GM10266 (cell line): ENCODE results near the gene FOXL3.

Experiments
- DNase-seq: peaks from one replicate; pipeline ENCODE4 v3.0.0; 2012; ENCODE audit errors: extremely low spot score
- TF ChIP-seq, protein P1 (sequence below): IDR thresholded peaks from 2 replicates; pipeline ENCODE4 v1.5.1; 2012; ENCODE audit warnings: mild to moderate bottlenecking, low read depth; ENCODE audit not compliant: control insufficient read depth, insufficient read depth; ENCODE audit errors: missing control alignments

FOXL3 gene

GRCh38 chr7:299169-299568 lies 9.2 kb downstream of the FOXL3 start:
- TF ChIP-seq, protein P1, sequence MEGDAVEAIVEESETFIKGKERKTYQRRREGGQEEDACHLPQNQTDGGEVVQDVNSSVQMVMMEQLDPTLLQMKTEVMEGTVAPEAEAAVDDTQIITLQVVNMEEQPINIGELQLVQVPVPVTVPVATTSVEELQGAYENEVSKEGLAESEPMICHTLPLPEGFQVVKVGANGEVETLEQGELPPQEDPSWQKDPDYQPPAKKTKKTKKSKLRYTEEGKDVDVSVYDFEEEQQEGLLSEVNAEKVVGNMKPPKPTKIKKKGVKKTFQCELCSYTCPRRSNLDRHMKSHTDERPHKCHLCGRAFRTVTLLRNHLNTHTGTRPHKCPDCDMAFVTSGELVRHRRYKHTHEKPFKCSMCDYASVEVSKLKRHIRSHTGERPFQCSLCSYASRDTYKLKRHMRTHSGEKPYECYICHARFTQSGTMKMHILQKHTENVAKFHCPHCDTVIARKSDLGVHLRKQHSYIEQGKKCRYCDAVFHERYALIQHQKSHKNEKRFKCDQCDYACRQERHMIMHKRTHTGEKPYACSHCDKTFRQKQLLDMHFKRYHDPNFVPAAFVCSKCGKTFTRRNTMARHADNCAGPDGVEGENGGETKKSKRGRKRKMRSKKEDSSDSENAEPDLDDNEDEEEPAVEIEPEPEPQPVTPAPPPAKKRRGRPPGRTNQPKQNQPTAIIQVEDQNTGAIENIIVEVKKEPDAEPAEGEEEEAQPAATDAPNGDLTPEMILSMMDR: no peak
- DNase-seq: no peak

DNA sequence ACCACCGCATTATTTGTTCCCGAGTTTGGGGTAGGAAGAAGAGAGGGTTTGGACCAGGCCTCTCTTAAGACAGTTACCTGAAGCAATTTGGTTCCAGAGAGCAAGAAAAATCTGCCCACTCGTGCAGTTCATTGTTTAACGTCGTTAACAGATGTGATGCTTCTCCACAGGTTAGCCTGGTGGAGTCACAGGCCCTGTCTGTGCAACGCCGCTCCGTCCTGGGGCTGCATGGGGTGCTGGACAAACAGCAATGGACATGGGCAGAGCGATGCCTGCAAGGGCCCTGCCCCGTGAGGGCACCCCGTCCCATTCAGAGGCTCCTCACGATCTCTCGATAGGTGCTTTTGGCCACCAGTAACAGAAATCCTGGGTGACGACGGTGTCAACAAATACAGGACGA lies 9.7 kb downstream of the FOXL3 start:
- no peak for DNase-seq
- TF ChIP-seq, protein P1: no peak

DNA sequence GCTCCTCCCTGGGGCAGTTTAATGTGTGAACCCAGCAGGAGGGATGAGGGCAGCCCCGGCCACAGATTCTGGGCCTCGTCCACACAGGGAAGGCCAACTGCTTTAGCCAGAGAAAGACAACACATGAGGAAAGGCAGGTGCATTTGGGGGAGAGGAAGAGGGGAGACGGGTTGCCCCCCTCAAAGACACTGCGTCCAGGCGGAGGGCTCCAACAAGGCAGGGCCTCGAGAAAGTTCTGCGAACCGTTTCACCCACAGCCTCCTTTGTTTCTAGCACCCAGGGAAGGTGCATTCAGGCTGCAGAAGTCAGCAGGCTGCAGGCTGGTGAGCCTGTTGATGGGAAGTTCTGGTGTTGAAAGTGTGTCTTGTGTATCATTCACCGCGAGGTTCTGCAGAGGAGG lies 10.1 kb downstream of the FOXL3 start:
- TF ChIP-seq, protein P1: no peak
- no peak for DNase-seq

DNA sequence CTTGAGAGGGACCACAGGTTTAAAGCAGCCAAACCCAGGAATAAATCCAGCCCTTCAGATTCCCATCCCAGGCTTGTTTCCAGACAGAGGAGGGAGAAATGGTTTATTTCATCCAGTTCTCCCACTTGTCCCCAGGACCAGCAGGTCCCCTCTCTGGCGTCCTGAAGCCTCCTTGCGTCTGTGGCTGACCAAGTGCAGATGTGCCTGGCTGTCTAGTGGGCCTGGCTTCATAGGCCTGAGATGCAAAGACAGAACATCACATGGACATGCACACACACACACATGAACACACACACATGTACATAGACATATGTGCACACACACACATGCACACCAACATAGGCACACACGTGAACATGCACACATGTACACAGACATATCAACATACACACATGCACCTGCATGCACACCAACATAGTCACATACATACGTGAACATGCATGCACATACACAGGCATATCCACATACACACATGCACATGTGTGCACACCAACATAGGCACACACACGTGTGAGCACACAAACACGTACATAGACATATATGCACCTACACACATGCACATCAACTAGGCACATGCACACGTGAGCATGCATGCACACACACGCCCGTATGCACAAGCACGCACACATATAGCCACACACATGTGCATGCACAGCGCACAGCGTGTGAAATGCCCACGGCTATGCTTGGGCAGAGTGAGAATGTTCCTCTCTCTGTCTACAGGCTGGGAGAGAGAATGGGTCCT lies 10.7 kb downstream of the FOXL3 start:
- DNase-seq: no peak
- TF ChIP-seq, protein P1: no peak

GRCh38 chr7:301291-302053 lies 11.5 kb downstream of the FOXL3 start:
- DNase-seq: no peak
- TF ChIP-seq, protein P1: no peak

DNA sequence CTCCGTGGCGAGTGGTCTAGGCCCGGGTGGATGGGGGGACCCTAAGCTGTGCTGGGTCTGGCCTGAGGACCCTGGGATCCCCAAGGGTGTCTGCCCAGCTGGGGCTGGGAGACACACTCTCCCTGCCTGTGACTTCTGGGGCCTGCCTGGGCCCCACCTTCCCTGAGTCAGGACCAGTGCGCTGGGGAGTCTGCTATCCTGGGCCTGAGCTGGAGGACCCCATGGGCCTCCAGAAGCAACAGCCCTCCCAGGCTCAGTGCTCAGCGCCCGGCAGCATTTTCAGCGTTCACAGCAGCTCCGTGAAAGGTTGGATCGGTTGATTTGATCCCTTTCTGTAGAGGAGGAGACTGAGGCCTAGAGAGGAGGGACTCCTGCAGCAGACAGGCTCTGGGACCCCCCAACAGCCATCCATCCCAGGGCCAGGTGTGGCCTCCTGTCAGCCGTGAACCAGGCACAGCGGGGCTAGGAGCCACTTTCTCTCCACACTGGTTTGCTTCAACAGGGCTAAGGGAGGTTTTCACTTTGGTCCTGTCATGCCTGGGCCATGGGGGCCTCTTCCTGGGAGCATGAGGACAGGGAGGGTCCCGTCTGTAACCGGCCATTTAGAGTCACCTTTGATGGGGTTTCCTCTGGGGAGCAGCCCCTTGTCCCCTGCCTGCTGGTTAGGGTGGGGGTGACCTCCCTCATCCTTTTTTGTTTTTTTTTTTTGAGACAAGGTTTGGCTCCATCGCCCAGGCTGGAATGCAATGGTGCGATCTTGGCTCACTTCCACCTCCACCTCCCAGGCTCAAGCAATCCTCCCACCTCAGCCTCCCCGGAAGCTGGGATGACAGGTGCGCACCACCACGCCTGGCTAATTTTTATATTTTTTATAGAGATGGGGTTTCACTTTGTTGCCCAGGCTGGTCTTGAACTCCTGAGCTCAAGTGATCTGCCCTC lies 12.4 kb downstream of the FOXL3 start:
- no peak for DNase-seq
- TF ChIP-seq, protein P1: no peak
